ENCODE results near the gene ORC6. TPM values are rescaled to one million over a fixed set of nuclear protein-coding genes. Genes with fewer than 3 reads are reported as not detected.

Gene ORC6
- total and polyA plus RNA-seq, 12 donors: 0.56 to 2.7 (median 2.1) TPM

- H3K27me3 ChIP-seq: no peaks in the 10 kb centered on the region
- no peak for TF ChIP-seq CTCF (IDR thresholded peaks at IDR 0.05)
- H3K27ac ChIP-seq: peak overlapping the region in 8 of 10 donors; percentile 30 to 95 (median 90)
- no peak for DNase-seq
- H3K4me1 ChIP-seq: peaks cover 9 to 52% (median 40%) of the 10 kb centered on the region in 9 donors
- peak overlapping the region; percentile 70 to 94 (median 86) for H3K4me3 ChIP-seq
- ATAC-seq: no peak
- intact Hi-C loops (cut with DNase I): loop anchor here in 2 of 10 donors (10.0 kb wide), 2 partner anchors 54 to 104 kb away; partner anchors contain the start of gene MYLK3 (in 1 of the 2)
- WGBS, 2 donors: 10 to 11% methylated on average over 21 of the region's 21 CpGs
- no peaks in the 10 kb centered on the region for H3K9me3 ChIP-seq
- H3K36me3 ChIP-seq: peaks cover 0 to 2% (median 0%) of the 10 kb centered on the region in 9 donors
These were observed 1.1 kb downstream of the ORC6 start for GRCh38 chr16:46690281-46691178.

GRCh38 chr16:46691726-46692125, 2.3 kb downstream of the ORC6 start:
- intact Hi-C loops (cut with DNase I): loop anchor here in 2 of 10 donors (10.0 kb wide), 2 partner anchors 53 to 103 kb away; partner anchors contain the start of gene MYLK3 (in 1 of the 2)
- WGBS, 2 donors: 64 to 67% methylated on average over 4 of the region's 4 CpGs
- H3K4me1 ChIP-seq: peaks cover 9 to 50% (median 32%) of the 10 kb centered on the region in 9 donors
- TF ChIP-seq CTCF (IDR thresholded peaks at IDR 0.05): no peak
- H3K4me3 ChIP-seq: no peak overlapping the region
- DNase-seq (no peak), ATAC-seq (no peak)
- no peak overlapping the region for H3K27ac ChIP-seq
- H3K36me3 ChIP-seq: peaks cover 0 to 9% (median 0%) of the 10 kb centered on the region in 9 donors
- H3K27me3 ChIP-seq: no peaks in the 10 kb centered on the region
- no peaks in the 10 kb centered on the region for H3K9me3 ChIP-seq

- no peaks in the 10 kb centered on the region for H3K9me3 ChIP-seq
- ATAC-seq (no peak), DNase-seq (no peak)
- no peaks in the 10 kb centered on the region for H3K27me3 ChIP-seq
- 91 to 92% methylated on average over 2 of the region's 2 CpGs for WGBS, 2 donors
- H3K4me3 ChIP-seq: no peak overlapping the region
- TF ChIP-seq CTCF (IDR thresholded peaks at IDR 0.05): no peak
- peaks cover 0 to 23% (median 0%) of the 10 kb centered on the region in 9 donors for H3K36me3 ChIP-seq
- no peak overlapping the region for H3K27ac ChIP-seq
- intact Hi-C loops (cut with DNase I): loop anchor here in 2 of 10 donors (10.0 kb wide), 2 partner anchors 51 to 101 kb away; partner anchors contain the start of gene MYLK3 (in 1 of the 2)
- H3K4me1 ChIP-seq: peaks cover 4 to 40% (median 18%) of the 10 kb centered on the region in 9 donors
These were observed 4.1 kb downstream of the ORC6 start for GRCh38 chr16:46693598-46693997.

- no peak for TF ChIP-seq CTCF (IDR thresholded peaks at IDR 0.05)
- intact Hi-C loops (cut with DNase I): loop anchor here in 2 of 10 donors (10.0 kb wide), 2 partner anchors 49 to 99 kb away; partner anchors contain the start of gene MYLK3 (in 1 of the 2)
- peak overlapping the region in 7 of 10 donors; percentile 5 to 63 (median 45) for H3K27ac ChIP-seq
- peaks cover 0 to 29% (median 8%) of the 10 kb centered on the region in 9 donors for H3K4me1 ChIP-seq
- ATAC-seq: peak in 4 of 8 donors; percentile 30 to 55 (median 34)
- no peak for DNase-seq
- no peaks in the 10 kb centered on the region for H3K9me3 ChIP-seq
- H3K27me3 ChIP-seq: no peaks in the 10 kb centered on the region
- 52 to 69% methylated on average over 5 of the region's 5 CpGs for WGBS, 2 donors
- H3K4me3 ChIP-seq: no peak overlapping the region
- H3K36me3 ChIP-seq: peaks cover 0 to 23% (median 0%) of the 10 kb centered on the region in 9 donors
These were observed 6.5 kb downstream of the ORC6 start for GRCh38 chr16:46695937-46696336.
